Measurements from ENCODE around the gene SERP2.

DNA sequence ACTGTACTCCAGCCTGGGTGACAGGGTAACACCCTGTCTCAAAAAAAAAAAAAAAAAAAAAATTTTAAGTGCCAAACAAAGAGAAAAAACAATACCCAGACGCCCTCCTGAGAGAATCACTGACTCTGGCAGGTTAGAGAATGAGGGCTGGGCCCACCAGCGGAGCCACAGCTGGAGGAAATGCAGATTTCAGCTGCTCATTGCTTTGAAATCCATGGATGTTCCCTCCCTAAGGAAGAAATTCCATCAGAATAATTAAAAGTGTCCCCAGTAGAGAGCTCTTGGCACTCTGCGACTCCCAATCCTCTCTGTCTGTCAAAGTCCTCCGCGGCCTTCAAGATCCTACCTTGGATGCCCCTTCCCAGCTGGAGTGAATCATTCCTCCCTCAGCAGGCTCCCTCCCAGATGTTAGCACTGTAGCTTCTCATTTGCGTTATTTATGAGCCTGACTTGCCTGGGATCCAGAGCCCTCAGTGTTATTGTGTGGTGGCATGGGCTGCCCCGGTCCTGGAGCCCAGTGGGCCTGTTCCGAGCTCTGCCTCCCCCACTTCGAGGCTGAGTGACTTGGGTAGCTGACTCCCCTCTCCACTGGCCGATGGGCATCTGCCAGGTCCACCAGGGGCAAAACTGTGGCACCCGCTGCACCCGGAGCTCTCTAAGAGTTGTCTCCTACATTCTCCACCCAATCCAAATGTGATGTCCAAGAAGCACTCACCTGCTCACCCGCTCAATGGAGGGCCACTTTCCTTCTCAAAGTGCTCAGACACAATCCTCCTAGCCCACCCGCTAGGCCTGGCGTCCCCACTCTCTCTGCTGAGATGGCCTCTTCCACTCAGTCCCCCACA, 47.0 kb downstream of the SERP2 start:
- TF ChIP-seq, protein P1, sequence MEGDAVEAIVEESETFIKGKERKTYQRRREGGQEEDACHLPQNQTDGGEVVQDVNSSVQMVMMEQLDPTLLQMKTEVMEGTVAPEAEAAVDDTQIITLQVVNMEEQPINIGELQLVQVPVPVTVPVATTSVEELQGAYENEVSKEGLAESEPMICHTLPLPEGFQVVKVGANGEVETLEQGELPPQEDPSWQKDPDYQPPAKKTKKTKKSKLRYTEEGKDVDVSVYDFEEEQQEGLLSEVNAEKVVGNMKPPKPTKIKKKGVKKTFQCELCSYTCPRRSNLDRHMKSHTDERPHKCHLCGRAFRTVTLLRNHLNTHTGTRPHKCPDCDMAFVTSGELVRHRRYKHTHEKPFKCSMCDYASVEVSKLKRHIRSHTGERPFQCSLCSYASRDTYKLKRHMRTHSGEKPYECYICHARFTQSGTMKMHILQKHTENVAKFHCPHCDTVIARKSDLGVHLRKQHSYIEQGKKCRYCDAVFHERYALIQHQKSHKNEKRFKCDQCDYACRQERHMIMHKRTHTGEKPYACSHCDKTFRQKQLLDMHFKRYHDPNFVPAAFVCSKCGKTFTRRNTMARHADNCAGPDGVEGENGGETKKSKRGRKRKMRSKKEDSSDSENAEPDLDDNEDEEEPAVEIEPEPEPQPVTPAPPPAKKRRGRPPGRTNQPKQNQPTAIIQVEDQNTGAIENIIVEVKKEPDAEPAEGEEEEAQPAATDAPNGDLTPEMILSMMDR (IDR thresholded peaks at IDR 0.05; ENCODE audit: poor library complexity, severe bottlenecking) = no peak
- TF ChIP-seq TAF1 (IDR thresholded peaks at IDR 0.05; ENCODE audit: low read depth) = no peak

All from neural cell (in vitro differentiated cells).